Naive thymus-derived CD4-positive, alpha-beta T cell (primary cell): Measurements from ENCODE around the gene MGLL. TPM values are rescaled to one million over a fixed set of nuclear protein-coding genes. Genes with fewer than 3 reads are reported as not detected.
A peak's percentile ranks its signal among the peaks of the same experiment; 100 is the strongest.

Experiments used
- ATAC-seq: fragments of 150-1000 bp; cut with Tn5 transposase; 2 replicates; pipeline ENCODE4 v1.10.0; 2021; ENCODE audit warnings: mild to moderate bottlenecking, moderate library complexity
- CTCF ChIA-PET: fragments of 350-600 bp; sonication (Branson Sonifier 250); formaldehyde crosslinking; loops from one replicate; lab custom pipeline; 2021; ENCODE audit warnings: antibody characterized with exemption; lab: Charles Lee
- POLR2A ChIA-PET: fragments of 350-600 bp; sonication (Branson Sonifier 250); formaldehyde crosslinking; loops from one replicate; lab custom pipeline; 2021; ENCODE audit warnings: antibody characterized with exemption, inconsistent platforms; lab: Charles Lee
- DNase-seq, 9 donors: peaks; one replicate each; pipeline versions ENCODE4 v3.0.0 to v3.0.0-alpha.2; 2020 to 2022; ENCODE audit warnings: mixed read lengths in 1 of 9
- H3K27ac ChIP-seq: one replicate; pipeline ENCODE4 v1.7.0; 2013; ENCODE audit warnings: mild to moderate bottlenecking, low read depth, low read length, moderate library complexity
- H3K27me3 ChIP-seq, 2 donors: one replicate each; pipeline ENCODE4 v1.7.0; 2013; ENCODE audit warnings: low read length in 2 of 2, mild to moderate bottlenecking in 2 of 2, moderate library complexity in 2 of 2; ENCODE audit not compliant: control insufficient read depth in 2 of 2, insufficient read depth in 2 of 2
- H3K36me3 ChIP-seq, 3 experiments: 1 replicate in 2 of 3; 2 replicates in 1 of 3; pipeline ENCODE4 v1.7.0; 2013; ENCODE audit warnings: low read length in 3 of 3, mild to moderate bottlenecking in 3 of 3, moderate library complexity in 1 of 3; ENCODE audit not compliant: insufficient read depth in 3 of 3, control insufficient read depth in 2 of 3
- H3K4me1 ChIP-seq, 2 donors: one replicate each; pipeline ENCODE4 v1.7.0; 2013; ENCODE audit warnings: low read length in 2 of 2, mild to moderate bottlenecking in 2 of 2, moderate library complexity in 1 of 2; ENCODE audit not compliant: control insufficient read depth in 2 of 2, insufficient read depth in 2 of 2
- H3K4me3 ChIP-seq: 2 replicates; pipeline ENCODE4 v1.7.0; 2013; ENCODE audit warnings: mild to moderate bottlenecking, low read length
- H3K9me3 ChIP-seq, 3 experiments: 1 replicate in 2 of 3; 2 replicates in 1 of 3; pipeline ENCODE4 v1.7.0; 2013; ENCODE audit warnings: low read length in 3 of 3; ENCODE audit not compliant: control insufficient read depth in 2 of 3
- H3K27ac Mint-ChIP-seq, 9 donors: one replicate each; pipeline ENCODE4 v1.8.0; 2020 to 2022; ENCODE audit warnings: mixed read lengths in 9 of 9, mild to moderate bottlenecking in 8 of 9, moderate library complexity in 5 of 9, inconsistent platforms in 2 of 9
- H3K27me3 Mint-ChIP-seq, 5 donors: one replicate each; pipeline ENCODE4 v1.8.0; 2021 to 2022; ENCODE audit warnings: mixed read lengths in 5 of 5, mild to moderate bottlenecking in 1 of 5
- H3K36me3 Mint-ChIP-seq, 5 donors: one replicate each; pipeline ENCODE4 v1.8.0; 2020 to 2022; ENCODE audit warnings: mixed read lengths in 5 of 5, mild to moderate bottlenecking in 3 of 5, inconsistent platforms in 1 of 5
- H3K4me1 Mint-ChIP-seq, 7 donors: one replicate each; pipeline ENCODE4 v1.8.0; 2020 to 2022; ENCODE audit warnings: mixed read lengths in 7 of 7, mild to moderate bottlenecking in 3 of 7, inconsistent platforms in 1 of 7
- H3K4me3 Mint-ChIP-seq, 10 donors: one replicate each; pipeline ENCODE4 v1.8.0; 2020 to 2022; ENCODE audit warnings: mild to moderate bottlenecking in 10 of 10, mixed read lengths in 10 of 10, moderate library complexity in 6 of 10, inconsistent platforms in 2 of 10
- H3K9me3 Mint-ChIP-seq, 11 donors: one replicate each; pipeline ENCODE4 v1.8.0; 2020 to 2022; ENCODE audit warnings: mixed read lengths in 11 of 11, mild to moderate bottlenecking in 4 of 11, inconsistent platforms in 1 of 11, moderate library complexity in 1 of 11
- intact Hi-C, 2 donors: fragments of 100-400 bp; cut with micrococcal nuclease; formaldehyde crosslinking; loops; one replicate each; pipeline ENCODE4 v1.15.1; 2023
- polyA plus RNA-seq, 2 donors: library from polyadenylated mRNA; unstranded; fragments of 300-500 nt; fragmentation: Illumina TruSeq; gene quantifications; one replicate each; pipeline ENCODE4 v1.2.3, GENCODE V29; 2021
- total RNA-seq, 6 experiments: library from RNA in 5 of 6; stranded (reverse) in 5 of 6; gene quantifications; 1 replicate in 5 of 6; 2 replicates in 1 of 6; pipeline ENCODE4 v1.2.3 and lab custom pipeline; 2021 to 2026

The MGLL gene
- total and polyA plus RNA-seq, 7 experiments from 2014 or later: 1.0 to 6.0 (median 2.1) TPM; not detected in 2

- Histone ChIP-seq H3K4me3 (no peak overlapping the region), H3K27me3 (no peaks in the 10 kb centered on the region), H3K4me1 (no peaks in the 10 kb centered on the region), H3K9me3 (no peaks in the 10 kb centered on the region), H3K27ac (no peak overlapping the region), H3K36me3 (no peaks in the 10 kb centered on the region)
- POLR2A ChIA-PET: no interaction called here
- no peak for ATAC-seq
- Mint-ChIP-seq H3K9me3 (no peaks in the 10 kb centered on the region), H3K27ac (no peak overlapping the region), H3K36me3 (peaks cover 0 to 1% (median 0%) of the 10 kb centered on the region in 5 donors), H3K4me1 (peaks cover 0 to 25% (median 18%) of the 10 kb centered on the region in 7 donors), H3K4me3 (peak overlapping the region in 1 of 10 donors; percentile 16), H3K27me3 (peaks cover 57 to 69% (median 59%) of the 10 kb centered on the region in 5 donors)
- DNase-seq: no peak
- intact Hi-C loops: no loop called here
- CTCF ChIA-PET: no interaction called here
Observed at GRCh38 chr3:127820826-127821313, 1.4 kb downstream of the MGLL start.

DNA sequence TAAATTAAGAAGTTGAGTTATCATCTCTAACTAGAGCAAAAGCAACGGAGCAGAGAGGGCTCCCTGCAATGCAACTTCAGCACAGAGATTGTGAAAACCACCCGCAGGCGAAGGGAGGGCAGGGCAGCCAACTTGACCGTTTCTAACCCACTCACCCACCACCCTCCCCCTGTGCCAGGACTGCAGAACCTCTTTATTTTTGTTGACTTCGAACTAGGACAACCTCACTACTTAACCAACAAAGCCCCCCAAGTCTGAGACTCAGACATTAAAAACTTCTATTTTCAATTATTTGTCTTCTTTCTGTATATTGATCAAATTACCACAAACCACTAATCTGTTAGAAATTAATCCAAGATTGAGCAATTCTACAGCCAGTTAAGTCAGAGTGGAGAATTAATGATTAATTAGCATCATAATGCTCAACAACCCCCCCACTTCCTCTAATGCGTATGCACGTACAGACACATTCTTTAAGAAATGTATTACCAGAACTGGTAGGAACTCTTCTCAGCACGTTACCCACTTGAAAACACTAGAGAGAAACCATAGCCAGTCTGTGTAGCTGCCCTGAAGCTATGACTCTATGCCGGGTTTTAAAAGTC, 2.0 kb downstream of the MGLL start:
- Mint-ChIP-seq H3K27me3 (peaks cover 52 to 70% (median 59%) of the 10 kb centered on the region in 5 donors), H3K36me3 (peaks cover 0 to 1% (median 0%) of the 10 kb centered on the region in 5 donors), H3K27ac (no peak overlapping the region), H3K4me3 (no peak overlapping the region), H3K9me3 (no peaks in the 10 kb centered on the region), H3K4me1 (peaks cover 0 to 25% (median 18%) of the 10 kb centered on the region in 7 donors)
- DNase-seq (no peak), ATAC-seq (no peak)
- Histone ChIP-seq H3K27me3 (no peaks in the 10 kb centered on the region), H3K9me3 (no peaks in the 10 kb centered on the region), H3K27ac (no peak overlapping the region), H3K36me3 (no peaks in the 10 kb centered on the region), H3K4me1 (no peaks in the 10 kb centered on the region), H3K4me3 (no peak overlapping the region)
- POLR2A ChIA-PET: no interaction called here
- CTCF ChIA-PET: no interaction called here
- intact Hi-C loops: no loop called here

- H3K4me3 Mint-ChIP-seq: no peak overlapping the region
- intact Hi-C loops: no loop called here
- ChIA-PET POLR2A (no interaction called here), CTCF (no interaction called here)
- Histone ChIP-seq H3K27me3 (no peaks in the 10 kb centered on the region), H3K27ac (no peak overlapping the region), H3K36me3 (no peaks in the 10 kb centered on the region), H3K9me3 (no peaks in the 10 kb centered on the region), H3K4me1 (no peaks in the 10 kb centered on the region), H3K4me3 (no peak overlapping the region)
- peaks cover 0 to 1% (median 0%) of the 10 kb centered on the region in 5 donors for H3K36me3 Mint-ChIP-seq
- no peak for DNase-seq
- H3K27me3 Mint-ChIP-seq: peaks cover 46 to 70% (median 57%) of the 10 kb centered on the region in 5 donors
- peaks cover 0 to 25% (median 18%) of the 10 kb centered on the region in 7 donors for H3K4me1 Mint-ChIP-seq
- no peak for ATAC-seq
- no peak overlapping the region for H3K27ac Mint-ChIP-seq
- H3K9me3 Mint-ChIP-seq: no peaks in the 10 kb centered on the region
Observed at GRCh38 chr3:127819656-127820055, 2.7 kb downstream of the MGLL start.

DNA sequence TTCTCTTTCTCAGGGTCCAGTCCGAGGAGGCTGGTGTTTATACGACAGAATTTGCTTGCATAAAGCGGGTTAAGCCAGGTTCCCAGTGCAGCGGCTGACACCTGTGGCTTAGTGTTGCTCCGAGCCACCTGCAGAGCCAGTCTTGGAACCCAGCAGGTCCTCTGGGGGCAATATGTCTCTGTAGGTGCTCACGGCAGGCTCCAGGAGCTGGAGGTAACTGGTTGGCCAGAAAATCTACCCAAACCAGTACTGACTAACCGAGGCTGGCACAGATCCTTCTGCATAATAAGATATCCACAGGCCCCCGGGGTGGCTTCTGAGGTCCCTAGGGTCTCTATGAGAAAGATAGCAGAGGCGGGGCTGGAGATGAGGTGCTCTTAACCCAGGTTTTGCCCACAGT, 3.2 kb downstream of the MGLL start:
- Histone ChIP-seq H3K27me3 (no peaks in the 10 kb centered on the region), H3K9me3 (no peaks in the 10 kb centered on the region), H3K27ac (no peak overlapping the region), H3K4me3 (no peak overlapping the region), H3K4me1 (no peaks in the 10 kb centered on the region), H3K36me3 (no peaks in the 10 kb centered on the region)
- H3K4me1 Mint-ChIP-seq: peaks cover 0 to 21% (median 14%) of the 10 kb centered on the region in 7 donors
- ATAC-seq: no peak
- CTCF ChIA-PET: no interaction called here
- no peak overlapping the region for H3K27ac Mint-ChIP-seq
- DNase-seq: no peak
- intact Hi-C loops: no loop called here
- H3K9me3 Mint-ChIP-seq: no peaks in the 10 kb centered on the region
- no peak overlapping the region for H3K4me3 Mint-ChIP-seq
- H3K36me3 Mint-ChIP-seq: peaks cover 0 to 1% (median 0%) of the 10 kb centered on the region in 5 donors
- peaks cover 40 to 65% (median 52%) of the 10 kb centered on the region in 5 donors for H3K27me3 Mint-ChIP-seq
- POLR2A ChIA-PET: no interaction called here

DNA sequence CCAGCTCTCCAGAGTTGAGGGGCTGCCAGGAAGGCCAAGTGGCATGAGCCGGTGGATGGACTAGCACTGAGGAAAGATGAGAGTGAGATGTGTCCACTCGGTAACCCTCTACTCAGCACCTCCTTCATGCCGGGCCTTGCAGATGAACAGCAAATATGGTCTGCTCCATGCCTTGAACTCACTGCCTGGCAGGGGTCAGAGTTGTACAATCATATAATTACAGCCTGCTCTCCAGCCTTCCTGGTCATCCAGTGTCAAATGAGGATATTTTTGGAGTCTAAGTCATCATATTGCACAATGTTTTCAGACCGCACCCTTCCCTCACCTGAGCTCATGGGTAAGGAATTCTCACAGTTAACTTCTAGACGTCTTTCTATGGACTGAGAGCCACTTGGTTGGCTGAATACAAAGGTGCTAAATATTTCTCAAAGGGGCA, 4.9 kb downstream of the MGLL start:
- Mint-ChIP-seq H3K27me3 (peaks cover 28 to 61% (median 43%) of the 10 kb centered on the region in 5 donors), H3K9me3 (peaks cover 0 to 2% (median 0%) of the 10 kb centered on the region in 11 donors), H3K4me1 (peaks cover 0 to 11% (median 6%) of the 10 kb centered on the region in 7 donors), H3K36me3 (no peaks in the 10 kb centered on the region), H3K4me3 (no peak overlapping the region), H3K27ac (no peak overlapping the region)
- ChIA-PET POLR2A (no interaction called here), CTCF (no interaction called here)
- no peak overlapping the region for H3K27ac ChIP-seq
- intact Hi-C loops: no loop called here
- DNase-seq (no peak), ATAC-seq (no peak)
- no peaks in the 10 kb centered on the region for H3K9me3 ChIP-seq
- no peaks in the 10 kb centered on the region for H3K36me3 ChIP-seq
- no peaks in the 10 kb centered on the region for H3K4me1 ChIP-seq
- H3K4me3 ChIP-seq: no peak overlapping the region
- no peaks in the 10 kb centered on the region for H3K27me3 ChIP-seq

DNA sequence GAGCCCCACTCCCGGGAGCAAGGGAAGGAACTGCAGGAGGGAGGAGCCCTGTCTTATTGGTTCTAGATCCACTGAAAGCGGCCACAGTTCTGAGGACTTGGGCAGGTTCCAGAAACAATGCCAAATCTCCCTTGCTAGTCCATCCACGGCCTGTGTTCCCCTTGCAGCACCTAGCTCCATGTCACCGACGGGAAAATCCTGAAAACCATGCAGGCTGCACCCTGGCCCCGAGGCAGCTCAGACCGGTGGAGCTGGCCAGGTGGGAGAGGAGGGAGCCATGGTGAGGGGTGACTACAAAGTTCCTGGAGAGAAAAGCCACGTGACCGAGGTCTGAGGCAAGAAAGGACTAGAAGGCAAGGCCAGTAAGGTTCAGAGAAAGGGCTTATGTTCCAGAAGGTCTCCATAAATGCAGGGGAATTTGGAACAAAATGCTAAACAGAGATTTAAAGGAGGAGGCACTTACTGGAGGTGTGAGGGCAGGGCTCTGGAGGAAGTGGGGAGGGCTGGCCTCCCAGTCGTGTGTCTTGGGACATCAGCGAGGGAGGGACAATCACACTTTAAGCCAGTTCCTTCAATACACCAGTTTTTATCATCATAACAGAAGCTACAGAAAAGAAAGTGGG, 5.4 kb downstream of the MGLL start:
- Mint-ChIP-seq H3K36me3 (no peaks in the 10 kb centered on the region), H3K9me3 (peaks cover 0 to 2% (median 0%) of the 10 kb centered on the region in 11 donors), H3K27ac (no peak overlapping the region), H3K4me3 (no peak overlapping the region), H3K4me1 (peaks cover 0 to 7% (median 2%) of the 10 kb centered on the region in 7 donors), H3K27me3 (peaks cover 22 to 56% (median 39%) of the 10 kb centered on the region in 5 donors)
- Histone ChIP-seq H3K4me3 (no peak overlapping the region), H3K36me3 (no peaks in the 10 kb centered on the region), H3K9me3 (no peaks in the 10 kb centered on the region), H3K27ac (no peak overlapping the region), H3K4me1 (no peaks in the 10 kb centered on the region), H3K27me3 (no peaks in the 10 kb centered on the region)
- ATAC-seq (no peak), DNase-seq (no peak)
- POLR2A ChIA-PET: no interaction called here
- CTCF ChIA-PET: no interaction called here
- intact Hi-C loops: no loop called here
